CD4-positive, alpha-beta T cell (primary cell): ENCODE results near the gene ZIC2. TPM values are rescaled to one million over a fixed set of nuclear protein-coding genes. Genes with fewer than 3 reads are reported as not detected.

Experiments used
- ATAC-seq: fragments of 200-7000 bp; cut with Tn5 transposase; one replicate; pipeline ENCODE4 v1.10.0; 2022; ENCODE audit warnings: mild to moderate bottlenecking; ENCODE audit not compliant: poor library complexity
- CTCF ChIA-PET: fragments of 350-600 bp; sonication (Branson Sonifier 250); formaldehyde crosslinking; loops from one replicate; lab custom pipeline; 2021; ENCODE audit warnings: antibody characterized with exemption, inconsistent platforms; lab: Charles Lee
- POLR2A ChIA-PET: fragments of 350-600 bp; sonication (Branson Sonifier 250); formaldehyde crosslinking; loops from one replicate; lab custom pipeline; 2021; ENCODE audit warnings: antibody characterized with exemption, inconsistent platforms; lab: Charles Lee
- DNase-seq, 14 experiments: peaks; one replicate each; pipeline ENCODE4 v3.0.0-alpha.2; 2013 to 2020; ENCODE audit warnings: mixed read lengths in 2 of 14
- H3K27ac ChIP-seq, 2 donors: one replicate each; pipeline versions ENCODE4 v1.5.1 to v1.7.0; 2013; ENCODE audit warnings: low read length in 2 of 2, low read depth in 1 of 2, mild to moderate bottlenecking in 1 of 2
- H3K27me3 ChIP-seq, 2 experiments: 1 replicate in 1 of 2; 2 replicates in 1 of 2; pipeline versions ENCODE4 v1.6.1 to v1.7.0; 2013; ENCODE audit warnings: low read length in 2 of 2, control low read depth in 1 of 2, mild to moderate bottlenecking in 1 of 2, moderate library complexity in 1 of 2; ENCODE audit not compliant: insufficient read depth in 2 of 2, control insufficient read depth in 1 of 2
- H3K36me3 ChIP-seq: one replicate; pipeline ENCODE4 v1.6.1; 2013; ENCODE audit warnings: low read length, control low read depth; ENCODE audit not compliant: insufficient read depth
- H3K4me1 ChIP-seq: one replicate; pipeline ENCODE4 v1.6.1; 2013; ENCODE audit warnings: low read length, control low read depth; ENCODE audit not compliant: insufficient read depth
- H3K4me3 ChIP-seq: one replicate; pipeline ENCODE4 v1.5.1; 2013; ENCODE audit warnings: mild to moderate bottlenecking, low read length, moderate library complexity
- H3K9me3 ChIP-seq, 2 experiments: 1 replicate in 1 of 2; 2 replicates in 1 of 2; pipeline versions ENCODE4 v1.6.1 to v1.7.0; 2013; ENCODE audit warnings: low read length in 2 of 2, mild to moderate bottlenecking in 2 of 2, control low read depth in 1 of 2, moderate library complexity in 1 of 2; ENCODE audit not compliant: control insufficient read depth in 1 of 2, insufficient read depth in 1 of 2
- H3K27ac Mint-ChIP-seq: one replicate; pipeline ENCODE4 v1.8.0; 2020; ENCODE audit warnings: mixed read lengths
- H3K27me3 Mint-ChIP-seq: one replicate; pipeline ENCODE4 v1.8.0; 2021; ENCODE audit warnings: mixed read lengths
- H3K36me3 Mint-ChIP-seq: one replicate; pipeline ENCODE4 v1.8.0; 2021; ENCODE audit warnings: low read depth, mixed read lengths
- H3K4me1 Mint-ChIP-seq: one replicate; pipeline ENCODE4 v1.8.0; 2021; ENCODE audit warnings: low read depth, mixed read lengths
- H3K4me3 Mint-ChIP-seq: one replicate; pipeline ENCODE4 v1.8.0; 2020; ENCODE audit warnings: mild to moderate bottlenecking, mixed read lengths
- H3K9me3 Mint-ChIP-seq: one replicate; pipeline ENCODE4 v1.8.0; 2020; ENCODE audit warnings: mixed read lengths
- intact Hi-C, 2 experiments: fragments of 100-400 bp; cut with DNase I in 1 of 2; cut with micrococcal nuclease in 1 of 2; formaldehyde crosslinking; loops; one replicate each; pipeline versions ENCODE4 v1.15.1 to v1.9.0; 2023 to 2025; cut with DNase I, micrococcal nuclease
- polyA plus RNA-seq, 2 donors: library from polyadenylated mRNA; unstranded; fragments of 120-200 nt; gene quantifications; one replicate each; pipeline ENCODE4 v1.2.1, GENCODE V29; 2013
- total RNA-seq, 174 experiments: library from RNA in 2 of 174; stranded (reverse) in 2 of 174; gene quantifications; one replicate each; pipeline ENCODE4 v1.2.3 and lab custom pipeline; 2021 to 2026
- TF ChIP-seq, protein P1 (sequence below): fragments of 200-600 bp; IDR thresholded peaks from one replicate; pipeline ENCODE4 v1.8.0; 2022; ENCODE audit warnings: antibody characterized with exemption, mild to moderate bottlenecking

ZIC2 gene
- total RNA-seq (not detected), total RNA-seq (lab: John Stamatoyannopoulos, UW) (0 to 0.19 (median 0) reads per million in 172 experiments)
- polyA plus RNA-seq (2013, experiment 1 of 2) = not detected
- not detected for polyA plus RNA-seq (2013, experiment 2 of 2)

DNA sequence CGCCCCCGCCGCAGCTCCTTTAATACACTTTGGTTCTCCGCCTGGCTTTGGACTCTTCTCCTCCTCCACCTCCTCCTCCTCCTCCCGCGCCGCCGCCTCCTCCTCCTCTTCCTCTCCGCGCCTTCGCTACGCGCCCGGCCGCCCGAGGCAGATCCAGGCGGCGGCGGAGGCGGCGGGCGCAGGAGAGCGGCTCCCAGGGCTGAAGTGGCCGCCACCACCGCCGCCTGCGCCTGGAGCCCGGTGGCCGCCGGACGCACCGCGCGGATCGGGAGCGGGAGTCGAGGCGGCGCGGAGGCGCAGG, at the start of gene ZIC2:
TSS of gene ZIC2 (plus strand) at position 50 of the 301 bp plus-strand sequence. CDS start 281 bp downstream, outside the sequence.
- Mint-ChIP-seq H3K36me3 (peaks cover 6% of the 10 kb centered on the region), H3K27me3 (peaks cover 68% of the 10 kb centered on the region), H3K27ac (peak within 1 kb of the TSS; percentile 76), H3K9me3 (peaks cover 4% of the 10 kb centered on the region), H3K4me3 (peak within 1 kb of the TSS; percentile 73), H3K4me1 (peaks cover 13% of the 10 kb centered on the region)
- H3K36me3 ChIP-seq = no peaks in the 10 kb centered on the region
- TF ChIP-seq, protein P1, sequence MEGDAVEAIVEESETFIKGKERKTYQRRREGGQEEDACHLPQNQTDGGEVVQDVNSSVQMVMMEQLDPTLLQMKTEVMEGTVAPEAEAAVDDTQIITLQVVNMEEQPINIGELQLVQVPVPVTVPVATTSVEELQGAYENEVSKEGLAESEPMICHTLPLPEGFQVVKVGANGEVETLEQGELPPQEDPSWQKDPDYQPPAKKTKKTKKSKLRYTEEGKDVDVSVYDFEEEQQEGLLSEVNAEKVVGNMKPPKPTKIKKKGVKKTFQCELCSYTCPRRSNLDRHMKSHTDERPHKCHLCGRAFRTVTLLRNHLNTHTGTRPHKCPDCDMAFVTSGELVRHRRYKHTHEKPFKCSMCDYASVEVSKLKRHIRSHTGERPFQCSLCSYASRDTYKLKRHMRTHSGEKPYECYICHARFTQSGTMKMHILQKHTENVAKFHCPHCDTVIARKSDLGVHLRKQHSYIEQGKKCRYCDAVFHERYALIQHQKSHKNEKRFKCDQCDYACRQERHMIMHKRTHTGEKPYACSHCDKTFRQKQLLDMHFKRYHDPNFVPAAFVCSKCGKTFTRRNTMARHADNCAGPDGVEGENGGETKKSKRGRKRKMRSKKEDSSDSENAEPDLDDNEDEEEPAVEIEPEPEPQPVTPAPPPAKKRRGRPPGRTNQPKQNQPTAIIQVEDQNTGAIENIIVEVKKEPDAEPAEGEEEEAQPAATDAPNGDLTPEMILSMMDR = no peak
- intact Hi-C loops = no loop called here
- ATAC-seq (no peak), DNase-seq (peak in 1 of 14 experiments; percentile 33)
- peaks cover 56% of the 10 kb centered on the region for H3K4me1 ChIP-seq
- H3K4me3 ChIP-seq = peak within 1 kb of the TSS; percentile 19
- ChIA-PET POLR2A (interaction anchor here (0.6 to 3.0 kb wide), 4 partner anchors 8 to 514 kb away, joined by 3 to 15 read pairs (median 4); no protein-coding TSS in a partner anchor), CTCF (interaction anchor here (1.1 kb wide), 1 partner anchor 326 kb away, joined by 4 read pairs; no protein-coding TSS in a partner anchor)
- no peak within 1 kb of the TSS for H3K27ac ChIP-seq
- H3K9me3 ChIP-seq = peaks cover 35 to 58% of the 10 kb centered on the region in 2 experiments
- peaks cover 74 to 89% of the 10 kb centered on the region in 2 experiments for H3K27me3 ChIP-seq

GRCh38 chr13:99932912-99933311, 48.7 kb upstream of the ZIC2 start:
- TF ChIP-seq, protein P1 = no peak
- Histone ChIP-seq H3K4me1 (no peaks in the 10 kb centered on the region), H3K36me3 (no peaks in the 10 kb centered on the region), H3K27ac (no peak overlapping the region), H3K9me3 (no peaks in the 10 kb centered on the region), H3K4me3 (no peak overlapping the region), H3K27me3 (peaks cover 0 to 12% of the 10 kb centered on the region in 2 experiments)
- POLR2A ChIA-PET = no interaction called here
- Mint-ChIP-seq H3K4me1 (no peaks in the 10 kb centered on the region), H3K27ac (no peak overlapping the region), H3K27me3 (peaks cover 36% of the 10 kb centered on the region), H3K4me3 (no peak overlapping the region), H3K36me3 (no peaks in the 10 kb centered on the region), H3K9me3 (no peaks in the 10 kb centered on the region)
- ATAC-seq = no peak
- DNase-seq = no peak
- intact Hi-C loops = no loop called here
- CTCF ChIA-PET = no interaction called here

GRCh38 chr13:99935772-99936171, 45.8 kb upstream of the ZIC2 start:
- Histone ChIP-seq H3K4me3 (no peak overlapping the region), H3K36me3 (no peaks in the 10 kb centered on the region), H3K27me3 (peaks cover under 1 to 9% of the 10 kb centered on the region in 2 experiments), H3K9me3 (no peaks in the 10 kb centered on the region), H3K4me1 (no peaks in the 10 kb centered on the region), H3K27ac (no peak overlapping the region)
- Mint-ChIP-seq H3K9me3 (no peaks in the 10 kb centered on the region), H3K36me3 (no peaks in the 10 kb centered on the region), H3K4me1 (no peaks in the 10 kb centered on the region), H3K4me3 (no peak overlapping the region), H3K27ac (no peak overlapping the region), H3K27me3 (peaks cover 44% of the 10 kb centered on the region)
- ATAC-seq (no peak), DNase-seq (no peak)
- TF ChIP-seq, protein P1 = no peak
- intact Hi-C loops = no loop called here
- ChIA-PET POLR2A (no interaction called here), CTCF (no interaction called here)
